GM12878 (cell line): ENCODE data around the gene SMIM28. TPM values are rescaled to one million over a fixed set of nuclear protein-coding genes. Genes with fewer than 3 reads are reported as not detected.

Experiments
- ATAC-seq: fragments of 200-7000 bp; cut with Tn5 transposase; 3 replicates; pipeline ENCODE4 v1.9.1; 2020; ENCODE audit warnings: mild to moderate bottlenecking, moderate library complexity
- BruUV-seq: library from RNA; stranded (reverse); fragments of 400-500 nt; replicated peaks from 2 replicates; lab custom pipeline; 2021; lab: Mats Ljungman, UMichigan
- CTCF ChIA-PET: fragments of 300-600 bp; sonication (Branson Sonifier 250); formaldehyde crosslinking; extraction: SDS; loops from one replicate; lab custom pipeline; 2021; ENCODE audit warnings: inconsistent platforms; lab: Yijun Ruan, JAX
- POLR2A ChIA-PET: fragments of 350-600 bp; formaldehyde crosslinking; extraction: SDS; loops from one replicate; lab custom pipeline; 2021; ENCODE audit warnings: inconsistent platforms; lab: Charles Lee
- RAD21 ChIA-PET: fragments of 300-600 bp; sonication (Branson Sonifier 250); formaldehyde crosslinking; loops from one replicate; lab custom pipeline; 2023; ENCODE audit warnings: antibody characterized with exemption; ENCODE audit not compliant: unreplicated experiment; lab: Charles Lee
- SMC1A ChIA-PET: fragments of 300-600 bp; sonication (Branson Sonifier 250); formaldehyde crosslinking; loops from one replicate; lab custom pipeline; 2023; ENCODE audit not compliant: unreplicated experiment, uncharacterized antibody; lab: Charles Lee
- DNase-seq: peaks from one replicate; pipeline ENCODE4 v3.0.0-alpha.2; 2011; ENCODE audit warnings: low read depth, low spot score
- FAIRE-seq: peaks from 3 replicates; lab custom pipeline; 2011; peaks lifted over from hg19 to GRCh38; lab: Jason Lieb, UNC
- H2AFZ ChIP-seq: 2 replicates; pipeline ENCODE4 v1.6.0; 2011; ENCODE audit warnings: low read depth, low read length, control low read depth; ENCODE audit not compliant: control insufficient read depth
- H3K27ac ChIP-seq: 2 replicates; pipeline ENCODE4 v1.5.1; 2011; ENCODE audit warnings: control low read depth; ENCODE audit not compliant: control insufficient read depth, insufficient read depth
- H3K27me3 ChIP-seq, 2 experiments: replicated peaks in 1 of 2; 2 replicates each; pipeline versions ENCODE4 v1.6.0 to v1.6.1; 2011; ENCODE audit warnings: low read length in 1 of 2; ENCODE audit not compliant: control insufficient read depth in 2 of 2, insufficient read depth in 2 of 2
- H3K36me3 ChIP-seq, 2 experiments: 2 replicates each; pipeline ENCODE4 v1.5.1; 2011; ENCODE audit warnings: low read length in 1 of 2; ENCODE audit not compliant: control insufficient read depth in 2 of 2, insufficient read depth in 2 of 2
- H3K4me1 ChIP-seq: 2 replicates; pipeline ENCODE4 v1.6.1; 2011; ENCODE audit warnings: mild to moderate bottlenecking, low read length, moderate library complexity, mixed read lengths; ENCODE audit not compliant: control insufficient read depth, insufficient read depth
- H3K4me2 ChIP-seq: 2 replicates; pipeline ENCODE4 v1.6.0; 2011; ENCODE audit warnings: control low read depth; ENCODE audit not compliant: control insufficient read depth, insufficient read depth
- H3K4me3 ChIP-seq: fragments of 200-600 bp; sonication (generic); 2 replicates; pipeline ENCODE4 v1.5.1; 2016
- H3K79me2 ChIP-seq: 2 replicates; pipeline ENCODE4 v1.6.0; 2011; ENCODE audit warnings: low read length; ENCODE audit not compliant: control insufficient read depth, insufficient read depth
- H3K9ac ChIP-seq: 2 replicates; pipeline ENCODE4 v1.8.0; 2011; ENCODE audit warnings: low read length, control low read depth, mixed read lengths; ENCODE audit not compliant: control insufficient read depth, insufficient read depth
- H3K9me3 ChIP-seq: replicated peaks from 3 replicates; pipeline ENCODE4 v1.5.1; 2011; ENCODE audit warnings: mild to moderate bottlenecking, low read length; ENCODE audit not compliant: control insufficient read depth, insufficient read depth
- H4K20me1 ChIP-seq: 2 replicates; pipeline ENCODE4 v1.6.0; 2011; ENCODE audit not compliant: control insufficient read depth, insufficient read depth
- BMI1 ChIP-seq: fragments of 450-650 bp; IDR thresholded peaks from 2 replicates; pipeline ENCODE4 v1.6.1; 2016; ENCODE audit warnings: mild to moderate bottlenecking, moderate library complexity, borderline replicate concordance
- CEBPZ ChIP-seq: fragments of 150-350 bp; IDR thresholded peaks from 2 replicates; pipeline ENCODE4 v1.6.1; 2016; ENCODE audit warnings: low read depth, low read length
- DPF2 ChIP-seq: fragments of 450-650 bp; IDR thresholded peaks from 2 replicates; pipeline ENCODE4 v1.6.1; 2017; ENCODE audit warnings: mild to moderate bottlenecking
- EP300 ChIP-seq, 2 experiments: fragments of 150-350 bp in 1 of 2; IDR thresholded peaks; 2 replicates each; pipeline ENCODE4 v1.6.1; 2011 to 2012; ENCODE audit warnings: low read depth in 2 of 2, low read length in 2 of 2, borderline replicate concordance in 1 of 2, improper control_type of control experiment in 1 of 2, inconsistent platforms in 1 of 2; ENCODE audit not compliant: control insufficient read depth in 1 of 2
- FOXK2 ChIP-seq: fragments of 450-650 bp; IDR thresholded peaks from 2 replicates; pipeline ENCODE4 v1.6.1; 2017; ENCODE audit warnings: mild to moderate bottlenecking, moderate library complexity
- FOXM1 ChIP-seq: IDR thresholded peaks from 2 replicates; pipeline ENCODE4 v1.6.1; 2012; ENCODE audit warnings: low read depth, mild to moderate bottlenecking, inconsistent platforms, low read length, moderate library complexity
- HDAC2 ChIP-seq: fragments of 200-600 bp; sonication (generic); IDR thresholded peaks from 2 replicates; pipeline ENCODE4 v1.6.1; 2017
- HDGF ChIP-seq: fragments of 450-650 bp; IDR thresholded peaks from 2 replicates; pipeline ENCODE4 v1.6.1; 2016; ENCODE audit warnings: antibody characterized with exemption
- HSF1 ChIP-seq: fragments of 150-350 bp; IDR thresholded peaks from 2 replicates; pipeline ENCODE4 v1.6.1; 2014; ENCODE audit warnings: mild to moderate bottlenecking, low read depth, low read length
- KAT2A ChIP-seq: conservative IDR thresholded peaks from 2 replicates; pipeline ENCODE4 v1.6.1; 2011; ENCODE audit warnings: low read depth, low read length; ENCODE audit not compliant: control insufficient read depth
- LARP7 ChIP-seq: fragments of 450-650 bp; IDR thresholded peaks from 2 replicates; pipeline ENCODE4 v1.6.1; 2017; ENCODE audit warnings: mild to moderate bottlenecking
- MEF2A ChIP-seq: IDR thresholded peaks from 2 replicates; pipeline ENCODE4 v1.6.1; 2011; ENCODE audit warnings: low read depth, mild to moderate bottlenecking, low read length, moderate library complexity; ENCODE audit not compliant: insufficient read depth
- NFIC ChIP-seq: IDR thresholded peaks from 2 replicates; pipeline ENCODE4 v1.6.1; 2012; ENCODE audit warnings: low read depth, mild to moderate bottlenecking, inconsistent platforms, low read length, moderate library complexity
- NRF1 ChIP-seq: conservative IDR thresholded peaks from 2 replicates; pipeline ENCODE4 v1.6.1; 2011; ENCODE audit warnings: mild to moderate bottlenecking, low read depth, low read length, improper control_type of control experiment
- RELA ChIP-seq: fragments of 450-650 bp; IDR thresholded peaks from 2 replicates; pipeline ENCODE4 v1.8.0; 2014; ENCODE audit warnings: borderline replicate concordance; ENCODE audit not compliant: partially characterized antibody
- SMAD5 ChIP-seq: IDR thresholded peaks from 2 replicates; pipeline ENCODE4 v1.6.1; 2016; ENCODE audit warnings: antibody characterized with exemption, low read depth
- SPI1 ChIP-seq: IDR thresholded peaks from 2 replicates; pipeline ENCODE4 v1.6.1; 2011; ENCODE audit warnings: low read depth, mild to moderate bottlenecking, low read length, moderate library complexity, borderline replicate concordance; ENCODE audit not compliant: insufficient read depth
- TCF3 ChIP-seq: IDR thresholded peaks from 2 replicates; pipeline ENCODE4 v1.6.1; 2012; ENCODE audit warnings: low read depth, mild to moderate bottlenecking, low read length, borderline replicate concordance; ENCODE audit not compliant: insufficient read depth
- in situ Hi-C: fragments of 300-500 bp; cut with MboI; formaldehyde crosslinking; loops from 9 replicates; pipeline ENCODE4 v1.14.3; 2018; ENCODE audit warnings: mixed read lengths
- intact Hi-C: fragments of 100-400 bp; cut with micrococcal nuclease; formaldehyde crosslinking; loops from one replicate; pipeline ENCODE4 v1.14.2; 2022; ENCODE audit not compliant: unreplicated experiment
- polyA plus RNA-seq, 11 experiments: library from polyadenylated mRNA; depleted of rRNA in 4 of 11; unstranded in 6 of 11; stranded (reverse) in 5 of 11; fragments of >200 nt; fragmentation: Nextera tagmentation in 4 of 11; fragmentation: Illumina TruSeq in 1 of 11; extraction: Ambion mirVana in 4 of 11; extraction: Trizol in 1 of 11; gene quantifications; 1 replicate in 1 of 11; 2 replicates in 10 of 11; pipeline versions ENCODE4 v1.2.1 to v1.2.3, GENCODE V29; 2011 to 2016; ENCODE audit warnings: inconsistent platforms in 2 of 11, missing spikeins in 2 of 11, low read depth in 1 of 11
- total RNA-seq, 4 experiments: library from RNA; depleted of rRNA in 3 of 4; stranded (reverse); fragments of >200 nt in 3 of 4; fragmentation: Illumina TruSeq in 1 of 4; extraction: Trizol in 1 of 4; gene quantifications; 2 replicates each; pipeline versions ENCODE4 v1.2.1 to v1.2.3, GENCODE V29; 2013 to 2021

The SMIM28 gene
- total and polyA plus RNA-seq, 10 of the 15 experiments (the other 5 are each of a cell fraction or from before 2014, with no cell fraction given): not detected

GRCh38 chr6:138343112-138343511 is 34.6 kb upstream of the SMIM28 start:
- no TSS peak for BruUV-seq
- intact Hi-C loops (no loop called here), in situ Hi-C loops (no loop called here)
- TF ChIP-seq SPI1: no peak
- no peak for TF ChIP-seq HDGF
- TF ChIP-seq RELA: no peak
- no peak for TF ChIP-seq MEF2A
- TF ChIP-seq HSF1: no peak
- TF ChIP-seq KAT2A: no peak
- TF ChIP-seq NRF1: no peak
- TF ChIP-seq TCF3: no peak
- TF ChIP-seq FOXM1: no peak
- TF ChIP-seq FOXK2: no peak
- TF ChIP-seq LARP7: no peak
- no peak for TF ChIP-seq BMI1
- TF ChIP-seq CEBPZ: no peak
- TF ChIP-seq HDAC2: no peak
- no peak for TF ChIP-seq SMAD5
- no peak for TF ChIP-seq EP300 (IDR thresholded peaks at IDR 0.05; ENCODE audit: borderline replicate concordance in 1 of 2, control insufficient read depth in 1 of 2, low read depth in 2 of 2, low read length in 2 of 2)
- no peak for TF ChIP-seq DPF2
- no peak for TF ChIP-seq NFIC
- DNase-seq (no peak), FAIRE-seq (no peak), ATAC-seq (no peak)
- H3K9ac ChIP-seq: no peak overlapping the region
- H3K9me3 ChIP-seq: no peaks in the 10 kb centered on the region
- H4K20me1 ChIP-seq: no peaks in the 10 kb centered on the region
- SMC1A ChIA-PET: interaction anchor here (1.2 kb wide), 1 partner anchor 8 kb away, joined by 3 read pairs; no protein-coding TSS in a partner anchor
- peaks cover 0 to under 1% of the 10 kb centered on the region in 2 experiments; a peak in 1 of 4 replicates for H3K27me3 ChIP-seq
- H3K4me2 ChIP-seq: no peak overlapping the region
- no peaks in the 10 kb centered on the region for H3K36me3 ChIP-seq
- RAD21 ChIA-PET: no interaction called here
- CTCF ChIA-PET: no interaction called here
- no peaks in the 10 kb centered on the region for H3K79me2 ChIP-seq
- POLR2A ChIA-PET: no interaction called here
- H3K4me1 ChIP-seq: no peaks in the 10 kb centered on the region
- H3K27ac ChIP-seq: no peak overlapping the region
- H3K4me3 ChIP-seq: no peak overlapping the region
- no peak overlapping the region for H2AFZ ChIP-seq
